Stimulated activated CD8-positive, alpha-beta memory T cell treated with anti-CD3 and anti-CD28 coated beads, Interleukin-15, amount 100 ng/mL, for 1 hour (primary cell): ENCODE measurements around the gene KLF16.
"Not testable (repeated sequence)": the region's sequence is repeated elsewhere in the genome, so short reads cannot be mapped to it uniquely, and the experiment has no call there.

Experiments
- DNase-seq: peaks from one replicate; pipeline ENCODE4 v3.0.0-alpha.2; 2020; ENCODE audit warnings: low read depth

The KLF16 gene

DNA sequence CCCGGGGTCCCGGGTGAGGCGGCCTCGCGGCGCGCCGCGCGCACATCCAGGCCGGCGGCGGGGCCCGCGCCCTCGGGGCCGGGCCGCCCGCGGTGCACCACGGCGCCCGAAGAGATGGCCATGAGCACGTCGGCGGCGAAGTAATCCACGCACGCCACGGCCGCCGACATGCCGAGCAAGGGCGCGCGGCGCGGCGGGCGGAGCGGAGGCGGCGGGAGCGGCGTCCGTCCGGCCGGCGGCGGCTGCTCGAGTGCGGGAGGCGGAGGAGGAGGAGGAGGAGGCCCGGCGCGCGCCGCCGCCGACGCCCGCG, at the start of gene KLF16:
KLF16 (minus strand) TSS at position 252 of the 310 bp plus-strand sequence; CDS start at position 170, 82 bp downstream.
- no peak for DNase-seq

DNA sequence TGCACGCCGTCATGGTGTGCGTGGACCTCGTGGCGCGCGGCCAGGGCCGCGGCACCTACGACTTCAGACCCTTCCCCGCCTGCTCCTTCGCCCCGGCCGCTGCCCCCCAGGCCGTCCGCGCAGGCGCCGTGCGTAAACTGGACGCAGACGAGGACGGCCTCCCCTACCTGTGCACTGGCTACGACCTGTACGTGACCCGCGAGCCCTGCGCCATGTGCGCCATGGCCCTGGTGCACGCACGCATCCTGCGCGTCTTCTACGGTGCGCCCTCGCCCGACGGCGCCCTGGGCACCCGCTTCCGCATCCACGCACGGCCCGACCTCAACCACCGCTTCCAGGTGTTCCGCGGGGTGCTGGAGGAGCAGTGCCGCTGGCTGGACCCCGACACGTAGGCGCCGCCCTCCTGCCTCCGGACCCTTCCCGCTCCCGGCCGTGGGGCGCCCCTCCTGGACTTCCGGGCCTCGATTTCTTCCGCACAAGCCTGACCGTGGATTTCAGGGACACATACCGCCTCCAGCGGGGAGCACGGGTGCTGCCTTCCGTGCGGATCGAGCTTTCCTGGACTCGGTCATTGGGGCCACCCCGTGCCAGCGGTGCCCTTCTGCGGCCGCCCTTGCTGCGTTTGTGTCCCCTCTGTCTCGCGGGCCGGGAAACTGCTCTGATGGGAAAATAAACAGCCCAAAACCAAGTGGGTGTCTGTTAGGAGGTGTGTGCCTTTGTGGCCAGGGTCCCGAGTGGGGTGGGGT, 49.6 kb upstream of the KLF16 start:
- DNase-seq = no peak

DNA sequence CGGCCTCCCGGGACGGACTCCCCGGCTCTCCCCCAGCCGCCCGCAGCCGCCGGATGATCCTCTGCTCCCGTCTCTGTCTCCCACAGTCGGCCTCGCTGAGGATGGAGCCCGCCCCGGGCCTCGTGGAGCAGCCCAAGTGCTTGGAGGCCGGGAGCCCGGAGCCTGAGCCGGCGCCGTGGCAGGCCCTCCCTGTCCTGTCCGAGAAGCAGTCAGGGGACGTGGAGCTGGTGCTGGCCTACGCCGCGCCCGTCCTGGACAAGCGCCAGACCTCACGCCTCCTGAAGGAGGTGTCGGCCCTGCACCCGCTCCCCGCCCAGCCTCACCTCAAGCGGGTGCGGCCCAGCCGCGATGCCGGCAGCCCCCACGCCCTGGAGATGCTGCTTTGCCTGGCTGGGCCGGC, 48.6 kb upstream of the KLF16 start:
- no peak for DNase-seq

DNA sequence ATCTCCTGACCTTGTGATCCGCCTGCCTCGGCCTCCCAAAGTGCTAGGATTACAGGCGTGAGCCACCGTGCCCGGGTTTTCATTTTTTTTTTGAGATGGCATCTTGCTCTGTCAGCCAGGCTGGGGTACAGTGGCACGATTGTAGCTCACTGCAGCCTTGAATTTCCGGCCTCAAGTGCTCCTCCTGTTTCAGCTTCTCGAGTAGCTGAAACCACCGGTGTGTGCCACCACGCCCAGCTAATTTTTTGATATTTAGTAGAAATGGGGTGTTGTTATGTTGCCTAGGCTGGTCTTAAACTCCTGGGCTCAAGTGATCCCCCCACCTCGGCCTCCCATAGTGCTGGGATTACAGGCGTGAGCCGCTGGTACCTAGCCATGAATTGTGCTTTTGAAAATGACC, 47.7 kb upstream of the KLF16 start:
- DNase-seq = no peak

DNA sequence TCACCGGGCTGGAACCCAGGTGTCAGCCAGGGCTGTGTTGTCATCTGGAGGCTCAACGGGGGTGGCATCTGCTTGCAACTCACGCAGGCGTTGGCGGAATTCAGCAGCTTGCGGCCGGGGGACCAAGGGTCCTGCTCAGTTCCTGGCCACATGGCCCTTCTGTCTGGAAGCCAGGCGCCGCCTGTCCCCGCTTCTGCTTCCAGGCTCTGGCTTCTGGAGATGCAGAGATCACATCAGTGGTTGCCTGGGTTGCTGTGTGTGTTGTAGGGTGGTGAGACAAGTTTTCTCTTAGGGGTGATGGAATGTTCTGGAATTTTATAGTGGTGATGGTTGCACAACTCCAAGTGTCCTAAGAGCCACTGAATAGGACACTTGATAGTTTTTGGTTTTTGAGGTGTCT, 46.8 kb upstream of the KLF16 start:
- DNase-seq = no peak

DNA sequence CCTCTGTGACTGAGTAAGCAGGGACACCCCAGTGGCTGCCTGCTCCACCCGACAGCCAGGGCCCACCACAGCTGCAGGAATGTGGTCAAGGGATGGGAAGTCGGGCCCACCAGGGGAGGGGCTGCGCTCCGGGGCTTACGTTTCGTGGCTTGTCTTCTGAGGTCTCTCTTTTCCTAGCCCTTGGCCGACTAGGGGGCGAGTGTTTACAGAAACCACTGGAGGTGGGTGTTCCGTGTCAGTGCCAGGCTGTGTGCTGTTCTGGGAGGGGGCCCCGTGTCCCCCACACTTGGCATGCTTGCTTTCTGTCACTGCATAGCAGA, 46.3 kb upstream of the KLF16 start:
- DNase-seq = no peak

DNA sequence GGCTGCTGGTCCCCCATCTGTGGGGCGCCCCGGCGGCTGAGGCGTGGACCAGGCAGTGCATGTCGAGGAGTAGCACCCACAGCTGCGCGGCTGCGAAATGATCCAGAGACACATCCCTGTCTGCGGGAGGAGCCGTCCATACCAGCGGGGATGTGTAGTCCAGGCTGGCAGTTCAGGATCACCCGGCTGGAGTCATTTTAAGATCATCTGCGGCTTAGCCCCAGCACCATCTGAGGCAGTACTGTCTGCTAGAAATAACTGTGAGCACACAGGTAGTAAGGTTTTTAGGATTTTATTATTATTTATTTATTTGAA, 44.9 kb upstream of the KLF16 start:
- DNase-seq = no peak

DNA sequence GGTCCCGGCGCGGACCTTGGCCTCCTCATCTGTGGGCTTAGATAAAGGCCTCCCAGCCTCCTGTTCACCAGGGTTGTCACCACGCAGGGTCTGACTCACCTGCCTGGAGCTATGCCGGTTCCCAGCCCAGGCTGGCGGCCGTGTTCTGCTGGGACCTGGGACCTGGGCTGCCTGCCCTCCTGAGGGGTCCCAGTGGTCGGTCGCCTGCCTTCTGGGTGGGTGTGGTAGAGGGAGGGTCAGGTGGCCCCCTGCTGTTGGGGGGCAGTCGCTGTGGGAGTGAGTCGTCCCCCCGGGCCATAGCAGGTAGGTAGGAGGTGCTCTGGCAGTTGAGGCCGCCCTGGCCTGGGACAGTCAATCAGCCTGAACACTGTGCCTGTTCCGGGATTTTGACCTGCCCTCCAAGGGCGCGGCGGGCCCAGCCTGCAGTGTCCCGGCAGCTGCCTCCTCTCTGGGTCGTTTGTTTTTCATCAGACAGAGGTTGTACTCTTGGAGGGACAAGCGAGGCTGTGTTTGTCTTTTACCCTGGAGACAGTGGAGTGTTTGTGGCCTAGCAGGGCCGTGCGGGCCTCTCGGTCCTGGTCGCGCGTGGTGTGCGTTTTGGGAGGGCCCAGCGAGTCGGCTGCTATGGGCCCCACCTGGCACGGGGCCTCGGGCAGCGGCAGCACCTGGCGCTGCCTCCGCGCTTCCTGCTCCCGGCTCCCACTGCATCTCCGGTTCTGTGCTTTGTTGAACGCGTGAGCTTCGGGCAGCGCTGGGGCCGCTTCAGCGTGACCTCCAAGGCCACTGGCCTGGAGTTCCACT, 44.4 kb upstream of the KLF16 start:
- DNase-seq = no peak

DNA sequence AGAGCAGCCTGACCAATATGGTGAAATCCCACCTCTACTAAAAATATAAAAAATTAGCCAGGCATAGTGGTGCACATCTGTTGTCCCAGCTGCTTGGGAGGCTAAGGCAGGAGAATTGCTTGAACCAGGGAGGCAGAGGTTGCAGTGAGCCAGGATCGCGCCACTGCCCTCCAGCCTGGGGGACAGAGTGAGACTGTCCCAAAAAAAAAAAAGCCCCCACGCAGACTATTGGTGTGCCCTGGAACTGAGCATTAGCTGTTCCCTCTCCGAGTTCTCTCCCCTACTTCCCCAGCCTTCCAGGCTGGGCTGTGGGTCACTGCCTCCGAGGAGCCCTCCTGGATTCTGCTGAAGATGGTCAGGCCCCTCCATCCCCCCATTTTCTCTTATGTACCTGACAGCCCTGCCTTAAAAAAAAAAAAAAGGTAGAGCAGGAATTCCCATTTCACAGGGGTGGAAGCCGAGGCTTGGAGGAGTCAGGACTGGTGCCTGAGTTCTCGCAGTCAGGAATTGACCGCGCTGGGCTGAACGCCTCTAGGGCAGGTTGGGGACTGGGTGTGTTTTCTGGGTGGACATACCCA, 43.7 kb upstream of the KLF16 start:
- DNase-seq = no peak

DNA sequence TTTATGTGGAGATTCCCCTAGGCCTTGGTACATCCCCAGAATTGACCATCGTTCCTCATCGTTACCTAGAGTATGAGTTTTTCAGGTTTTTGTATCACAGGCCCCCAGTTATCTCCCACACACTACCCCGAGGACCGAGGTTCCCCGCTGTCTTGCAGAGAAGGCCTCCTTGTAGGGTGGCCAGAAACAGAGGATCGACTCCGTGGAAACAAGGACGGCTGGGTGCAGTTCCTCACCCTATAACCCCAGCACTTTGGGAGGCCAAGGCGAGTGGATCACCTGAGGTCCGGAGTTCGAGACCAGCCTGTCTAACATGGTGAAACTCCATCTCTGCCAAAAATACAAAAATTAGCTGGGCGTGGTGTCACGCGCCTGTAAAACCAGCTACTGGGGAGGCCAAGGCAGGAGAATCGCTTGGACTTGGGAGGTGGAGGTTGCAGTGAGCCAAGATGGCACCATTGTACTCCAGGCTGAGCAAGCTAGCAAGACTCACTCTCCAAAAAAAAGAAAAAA, 42.5 kb upstream of the KLF16 start:
- no peak for DNase-seq

DNA sequence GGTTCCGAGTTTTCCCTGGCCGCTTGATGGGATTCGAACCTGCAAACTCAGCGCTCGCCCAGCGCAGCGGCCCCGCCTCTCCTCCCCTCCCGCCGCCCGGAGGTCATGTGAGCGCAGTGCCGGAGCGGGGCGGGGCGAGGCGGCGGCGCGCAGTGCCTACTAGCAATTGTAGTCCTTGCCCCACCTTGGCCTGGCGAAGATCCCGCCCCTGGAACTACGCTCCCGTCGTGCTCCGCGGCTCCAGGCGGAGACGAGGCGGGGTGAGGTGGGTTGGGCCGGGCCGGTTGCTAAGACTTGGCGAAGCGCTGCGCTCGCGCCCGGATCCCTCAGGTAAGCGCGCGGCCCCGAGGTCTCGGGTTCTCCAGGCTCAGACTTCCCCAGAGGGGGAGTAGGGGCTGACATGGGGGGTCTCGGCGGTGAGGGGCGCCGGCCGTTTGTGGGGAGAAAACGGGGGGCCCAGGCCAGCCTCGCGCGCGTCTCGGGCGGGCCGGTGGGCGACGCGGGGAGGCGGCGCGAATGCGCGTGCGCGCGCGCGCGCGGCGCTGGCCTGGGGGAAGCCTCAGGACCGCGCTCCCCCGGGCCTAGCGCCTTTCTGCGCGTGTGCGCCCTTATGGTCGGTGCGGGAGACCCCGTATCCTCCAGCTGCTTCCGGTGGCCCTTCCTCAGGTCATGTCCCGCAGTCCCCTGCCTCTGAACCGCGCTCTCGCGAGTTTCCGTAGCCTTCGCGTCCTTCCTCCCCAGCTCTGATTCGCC, 41.9 kb upstream of the KLF16 start, which contains the start of the genes ADAT3 and SCAMP4:
ADAT3 (plus strand) TSS at position 290 of the 753 bp plus-strand sequence. CDS start 6,649 bp downstream, outside the sequence.
SCAMP4 (plus strand) TSS at position 290 of the 753 bp plus-strand sequence. CDS start 9,621 bp downstream, outside the sequence.
- peak; percentile 94 for DNase-seq

DNA sequence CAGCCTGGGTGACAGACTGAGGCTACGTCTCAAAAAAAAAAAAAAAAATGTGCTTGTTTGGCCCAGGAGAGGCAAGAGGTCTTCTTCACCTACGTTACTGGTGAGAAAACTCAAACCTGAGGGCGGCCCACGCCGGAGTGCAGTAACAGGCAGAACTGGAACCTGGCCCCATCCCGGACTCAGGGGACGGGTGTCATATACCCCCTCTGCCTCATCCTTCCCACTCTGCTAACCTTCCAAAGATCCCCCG, 41.4 kb upstream of the KLF16 start:
- no peak for DNase-seq

DNA sequence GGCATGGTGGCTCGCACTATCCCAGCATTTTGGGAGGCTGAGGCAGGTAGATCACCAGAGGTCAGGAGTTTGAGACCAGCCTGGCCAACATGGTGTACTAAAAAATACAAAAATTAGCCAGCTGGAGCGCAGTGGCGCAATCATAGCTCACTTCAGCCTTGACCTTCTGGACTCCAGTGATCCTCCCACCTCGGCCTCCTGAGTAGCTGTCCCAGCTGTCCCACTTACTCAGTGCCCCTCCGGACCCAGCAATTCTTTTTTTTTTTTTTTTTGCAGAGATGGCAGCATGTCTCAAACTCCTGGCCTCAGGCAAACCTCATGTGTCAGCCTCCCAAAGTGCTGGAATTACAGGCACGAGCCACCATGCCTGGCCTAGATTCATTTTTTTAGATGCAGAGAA, 39.5 kb upstream of the KLF16 start:
- no peak for DNase-seq

DNA sequence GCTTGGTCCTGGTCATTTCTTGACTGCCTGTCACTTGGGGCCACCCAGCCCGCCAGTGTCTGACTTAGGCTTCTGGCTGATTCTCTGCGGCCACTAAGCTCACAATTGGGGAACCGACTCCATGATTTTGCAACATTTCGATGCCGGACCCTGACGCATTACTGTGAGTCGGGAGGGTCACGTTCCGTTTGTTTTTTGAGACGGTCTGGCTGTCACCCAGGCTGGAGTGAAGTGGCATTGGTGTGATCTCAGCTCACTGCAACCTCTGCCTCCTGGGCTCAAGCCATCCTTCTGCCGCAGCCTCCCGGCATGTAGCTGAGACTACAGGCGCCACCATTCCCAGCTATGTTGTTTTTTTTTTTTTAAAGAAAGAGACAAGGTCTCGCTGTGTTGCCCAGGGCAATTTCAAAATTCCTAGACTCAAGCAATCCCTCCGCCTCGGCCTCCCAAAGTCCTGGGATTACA, 38.6 kb upstream of the KLF16 start:
- DNase-seq = no peak

DNA sequence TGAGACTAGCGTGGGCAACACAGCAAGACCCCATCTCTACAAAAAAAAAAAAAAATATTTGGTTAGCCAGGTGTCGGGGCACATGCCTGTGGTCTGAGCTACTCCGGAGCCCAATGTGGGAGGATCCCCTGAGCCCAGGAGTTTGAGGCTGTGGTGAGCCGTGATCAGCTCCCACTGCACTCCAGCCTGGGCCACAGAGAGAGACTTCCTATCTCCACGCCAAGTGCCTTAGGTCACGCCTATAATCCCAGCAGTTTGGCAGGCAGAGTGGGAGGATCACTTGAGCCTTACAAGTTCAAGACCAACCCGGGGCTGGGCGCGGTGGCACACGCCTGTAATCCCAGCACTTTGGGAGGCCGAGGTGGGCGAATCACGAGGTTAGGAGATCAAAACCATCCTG, 33.1 kb upstream of the KLF16 start:
- DNase-seq = no peak

DNA sequence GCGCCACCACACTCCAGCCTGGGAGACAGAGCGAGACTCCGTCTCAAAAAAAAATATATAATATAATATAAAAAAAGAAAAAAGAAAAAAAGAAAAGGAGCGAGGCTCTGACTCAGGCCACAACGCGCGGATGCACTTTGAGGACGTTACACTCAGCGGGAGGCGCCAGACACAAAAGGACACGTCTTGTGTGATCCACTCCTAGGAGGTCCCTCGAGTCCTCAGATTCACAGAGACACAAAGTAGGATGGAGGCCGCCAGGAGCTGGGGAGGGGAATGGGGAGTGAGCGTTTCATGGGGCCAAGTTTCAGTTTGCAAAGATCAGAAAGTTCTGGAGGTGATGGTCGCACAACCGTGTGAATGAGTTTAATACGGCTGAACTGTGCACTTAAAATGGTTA, 30.4 kb upstream of the KLF16 start:
- DNase-seq = no peak

DNA sequence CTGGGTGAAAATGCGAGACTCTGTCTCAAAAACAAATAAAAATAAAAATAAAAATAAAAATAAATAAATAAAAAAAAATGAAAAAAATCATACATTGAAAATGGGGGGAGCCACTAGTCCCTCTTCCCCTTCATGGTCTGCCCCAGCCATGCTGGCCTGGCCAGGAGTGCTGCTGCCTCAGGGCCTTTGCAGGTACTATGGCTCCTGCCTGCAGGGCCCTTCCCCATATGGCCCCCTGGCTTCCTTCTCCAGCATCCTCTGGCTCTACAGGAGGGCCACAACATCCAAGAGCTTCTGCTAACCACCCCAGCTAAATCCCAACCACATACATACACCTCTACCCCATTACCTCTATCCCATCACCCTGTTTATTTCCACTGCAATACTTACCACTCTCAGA, 26.5 kb upstream of the KLF16 start:
- DNase-seq = no peak

DNA sequence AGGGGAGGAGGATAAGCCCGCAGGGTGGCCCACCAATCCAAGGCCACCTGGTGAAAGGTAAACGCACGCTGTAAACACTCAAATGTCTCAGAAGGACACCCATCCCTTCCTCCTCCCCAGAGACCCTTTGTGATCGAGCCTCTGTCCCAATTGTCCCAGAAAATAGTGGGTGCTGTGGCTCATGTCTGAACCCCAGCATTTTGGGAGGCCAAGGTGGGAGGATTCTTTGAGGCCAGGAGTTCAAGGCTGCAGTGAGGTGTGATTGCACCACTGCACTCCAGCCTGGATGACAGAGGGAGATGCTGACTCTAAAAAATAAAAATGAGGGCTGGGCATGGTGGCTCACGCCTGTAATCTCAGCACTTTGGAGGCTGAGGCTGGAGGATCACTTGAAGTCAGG, 25.0 kb upstream of the KLF16 start:
- no peak for DNase-seq

DNA sequence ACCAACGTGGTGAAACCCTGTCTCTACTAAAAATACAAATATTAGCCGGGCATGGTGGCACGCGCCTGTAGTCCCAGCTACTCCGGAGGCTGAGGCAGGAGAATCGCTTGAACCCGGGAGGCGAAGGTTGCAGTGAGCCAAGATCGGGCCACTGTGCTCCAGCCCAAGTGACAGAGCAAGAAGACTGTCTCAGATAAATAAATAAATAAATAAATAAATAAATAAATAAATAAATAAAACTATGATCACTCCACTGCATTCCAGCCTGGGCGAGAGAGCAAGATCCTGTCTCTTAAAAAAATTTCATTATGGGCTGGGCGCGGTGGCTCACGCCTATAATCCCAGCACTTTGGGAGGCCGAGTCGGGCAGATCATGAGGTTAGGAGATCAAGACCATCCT, 23.0 kb upstream of the KLF16 start:
- DNase-seq = not testable (repeated sequence)

DNA sequence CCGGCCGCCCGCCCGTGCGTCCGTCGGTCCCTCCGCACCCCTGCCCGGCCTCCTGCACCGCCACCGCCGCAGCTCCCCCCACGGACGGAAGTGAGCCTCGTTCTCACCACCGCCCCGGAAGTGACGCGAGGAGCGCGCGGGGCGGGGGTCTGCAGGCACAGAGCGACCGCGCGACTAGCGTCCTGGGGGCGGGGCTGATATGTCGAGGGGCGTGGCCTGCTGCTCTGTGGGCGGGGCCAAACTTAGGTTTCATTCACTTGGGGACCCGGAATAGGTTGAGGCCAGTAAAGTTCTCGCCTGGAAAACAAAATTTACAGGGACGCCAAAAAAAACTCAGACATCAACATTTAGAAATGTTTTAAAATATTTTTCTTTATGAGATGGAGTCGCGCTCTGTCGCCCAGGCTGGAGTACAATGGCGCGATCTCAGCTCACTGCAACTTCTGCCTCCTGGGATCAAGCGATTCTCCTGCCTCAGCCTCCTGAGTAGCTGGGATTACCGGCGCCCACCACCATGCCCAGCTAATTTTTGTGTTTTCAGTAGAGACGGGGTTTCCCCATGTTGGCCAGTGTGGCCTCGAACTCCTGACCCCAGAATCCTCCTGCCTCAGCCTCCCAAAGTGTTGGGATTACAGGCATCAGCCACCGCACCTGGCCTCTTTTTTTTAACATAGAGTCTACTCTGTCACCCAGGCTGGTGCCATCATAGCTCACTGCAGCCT, 22.2 kb upstream of the KLF16 start, which contains the start of gene ABHD17A:
ABHD17A (minus strand) TSS at position 99 of the 722 bp plus-strand sequence. CDS start 3,930 bp downstream, outside the sequence.
- peak; percentile 92 for DNase-seq

DNA sequence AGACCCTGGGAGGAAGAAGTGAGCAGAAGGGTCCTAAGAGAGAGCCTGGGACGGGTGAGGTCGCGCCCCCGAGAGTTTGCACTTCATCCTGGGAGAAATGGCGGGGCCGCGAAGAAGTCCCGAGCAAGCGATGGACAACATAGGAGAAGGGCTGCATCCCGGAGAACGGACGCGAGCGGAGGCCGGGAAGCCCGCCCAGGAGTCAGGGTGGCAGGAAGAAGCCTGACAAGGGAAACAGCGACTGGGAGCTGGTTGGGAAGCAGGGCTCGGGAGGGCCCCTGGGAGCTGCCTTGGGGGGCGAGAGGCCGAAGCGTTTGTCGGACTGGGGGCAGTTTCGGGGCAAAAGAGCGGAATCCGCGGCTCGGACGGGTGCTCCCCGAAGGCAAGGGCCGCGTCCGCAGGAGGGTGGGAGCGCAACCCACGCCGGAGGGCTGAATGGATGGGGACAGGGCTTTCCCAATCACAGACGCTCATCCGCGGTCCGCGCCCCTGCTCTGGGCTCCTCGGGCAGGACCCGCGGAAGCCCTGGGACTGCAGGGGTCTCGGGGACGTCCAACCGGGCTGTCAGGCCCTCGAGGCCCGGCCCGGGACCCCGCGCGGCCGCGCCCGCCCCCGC, 21.4 kb upstream of the KLF16 start:
- no peak for DNase-seq
